ENCODE measurements around the gene TRIP6. TPM values are rescaled to one million over a fixed set of nuclear protein-coding genes. Genes with fewer than 3 reads are reported as not detected.

The TRIP6 gene
- total and polyA plus RNA-seq, 2 experiments from 2014 or later: 44.6 to 112 TPM

DNA sequence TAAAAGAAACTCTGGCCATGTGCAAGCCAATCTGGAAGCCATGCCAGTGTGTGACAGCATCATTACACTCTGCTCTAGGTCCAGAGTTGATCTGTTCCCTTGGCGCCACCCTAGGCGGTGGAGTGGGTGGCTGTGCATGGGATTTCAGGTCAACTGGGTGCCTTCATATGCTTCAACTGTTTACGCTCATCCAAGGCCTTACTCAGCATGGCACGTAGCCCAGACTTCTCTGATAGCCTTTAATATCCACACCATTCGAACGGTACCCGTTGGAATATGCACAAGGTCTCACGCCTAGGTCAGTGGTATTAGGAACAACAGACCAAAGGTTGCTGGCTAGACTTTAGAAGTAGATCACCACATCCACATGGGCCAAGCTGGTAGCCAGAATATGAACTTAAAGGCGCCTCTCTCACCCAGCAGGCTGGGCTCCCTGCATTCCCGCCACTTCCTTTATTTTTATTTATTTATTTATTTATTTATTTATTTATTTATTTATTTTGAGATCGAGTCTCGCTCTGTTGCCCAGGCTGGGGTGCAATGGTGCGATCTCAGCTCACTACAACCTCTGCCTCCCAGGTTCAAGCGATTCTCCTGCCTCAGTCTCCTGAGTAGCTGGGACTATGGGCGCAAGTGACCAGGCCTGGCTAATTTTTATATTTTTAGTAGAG lies 47.2 kb downstream of the TRIP6 start:
- Histone ChIP-seq H3K4me2 (no peak overlapping the region), H4K20me1 (replicated peaks; ENCODE audit: insufficient read depth) (no peaks in the 10 kb centered on the region), H3K36me3 (ENCODE audit: insufficient read depth) (no peaks in the 10 kb centered on the region), H3K4me3 (no peak overlapping the region), H3K4me1 (ENCODE audit: insufficient read depth) (peaks cover 5% of the 10 kb centered on the region; the same call in 1 of the 2 replicates), H3K79me2 (replicated peaks; ENCODE audit: insufficient read depth) (no peaks in the 10 kb centered on the region), H3K27me3 (ENCODE audit: insufficient read depth) (no peaks in the 10 kb centered on the region), H2AFZ (peak overlapping the region; percentile 32; the same call in 1 of the 2 replicates), H3F3A (replicated peaks; ENCODE audit: low read depth) (no peaks in the 10 kb centered on the region), H3K27ac (ENCODE audit: low read depth) (no peak overlapping the region), H3K9me2 (ENCODE audit: insufficient read depth) (no peaks in the 10 kb centered on the region)
- no peaks in the 10 kb centered on the region for H3K36me3 Mint-ChIP-seq (ENCODE audit: low read depth)
- no peak for TF ChIP-seq EZH2phosphoT487 (IDR thresholded peaks at IDR 0.05; ENCODE audit: unreplicated experiment)
- no peak for TF ChIP-seq CREB1 (CRISPR knock-in tag; IDR thresholded peaks at IDR 0.05; ENCODE audit: low read depth)
- no peak for TF ChIP-seq NANOG (IDR thresholded peaks at IDR 0.05; ENCODE audit: borderline replicate concordance)
- no peak for TF ChIP-seq ZNF331 (CRISPR knock-in tag; IDR thresholded peaks at IDR 0.05; ENCODE audit: low read depth)
- TF ChIP-seq JUNB (IDR thresholded peaks at IDR 0.05; ENCODE audit: unreplicated experiment): no peak
- no peak for TF ChIP-seq ETS1 (IDR thresholded peaks at IDR 0.05)
- ATAC-seq (no peak), DNase-seq (ENCODE audit: low spot score) (no peak)
- no peak overlapping the region for H3K4me3 Mint-ChIP-seq
- no peaks in the 10 kb centered on the region for H3K9me3 Mint-ChIP-seq
- no peak overlapping the region for H3K27ac Mint-ChIP-seq
- no peaks in the 10 kb centered on the region; the same call in 2 of the 3 replicates for H3K4me1 Mint-ChIP-seq
- peaks cover 8% of the 10 kb centered on the region for H3K27me3 Mint-ChIP-seq (ENCODE audit: insufficient read depth, low read depth, poor library complexity)

DNA sequence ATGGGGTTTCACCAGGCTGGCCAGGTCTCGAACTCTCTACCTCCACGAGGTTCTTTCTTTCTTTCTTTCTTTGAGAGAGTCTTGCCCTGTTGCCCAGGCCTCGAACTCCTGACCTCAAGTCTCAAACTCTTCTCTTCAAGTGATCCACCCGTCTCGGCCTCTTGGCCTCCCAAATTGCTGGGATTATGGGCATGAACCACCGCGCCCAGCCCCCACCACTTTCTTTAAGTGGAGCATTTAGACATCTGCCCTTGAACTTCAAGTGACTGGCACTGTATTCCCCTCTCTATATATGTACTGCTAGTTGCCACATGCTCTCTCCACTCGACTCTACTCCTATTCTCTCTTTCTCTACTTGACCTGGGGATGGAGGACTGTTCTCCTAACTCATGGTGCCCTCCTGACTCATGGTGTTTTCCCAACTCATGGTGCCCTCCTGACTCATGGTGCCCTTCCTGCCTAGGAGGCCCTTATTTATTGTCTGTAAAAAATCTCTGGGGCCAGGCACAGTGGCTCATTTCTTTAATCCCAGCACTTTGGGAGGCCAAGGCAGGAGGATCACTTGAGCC lies 47.8 kb downstream of the TRIP6 start:
- Histone ChIP-seq H3F3A (replicated peaks; ENCODE audit: low read depth) (no peaks in the 10 kb centered on the region), H3K9me2 (ENCODE audit: insufficient read depth) (no peaks in the 10 kb centered on the region), H3K4me3 (no peak overlapping the region), H3K79me2 (replicated peaks; ENCODE audit: insufficient read depth) (no peaks in the 10 kb centered on the region), H3K27me3 (ENCODE audit: insufficient read depth) (no peaks in the 10 kb centered on the region), H2AFZ (no peak overlapping the region), H3K27ac (ENCODE audit: low read depth) (no peak overlapping the region), H3K4me2 (no peak overlapping the region), H3K36me3 (ENCODE audit: insufficient read depth) (no peaks in the 10 kb centered on the region), H3K4me1 (ENCODE audit: insufficient read depth) (peaks cover 9% of the 10 kb centered on the region; the same call in 1 of the 2 replicates), H4K20me1 (replicated peaks; ENCODE audit: insufficient read depth) (no peaks in the 10 kb centered on the region)
- Mint-ChIP-seq H3K4me1 (peaks cover 4% of the 10 kb centered on the region; the same call in 2 of the 3 replicates), H3K27me3 (ENCODE audit: insufficient read depth, low read depth, poor library complexity) (peaks cover 8% of the 10 kb centered on the region), H3K36me3 (ENCODE audit: low read depth) (no peaks in the 10 kb centered on the region), H3K9me3 (no peaks in the 10 kb centered on the region), H3K4me3 (no peak overlapping the region), H3K27ac (no peak overlapping the region)
- DNase-seq (ENCODE audit: low spot score) (no peak), ATAC-seq (no peak)
- TF ChIP-seq POLR2AphosphoS5 (IDR thresholded peaks at IDR 0.05; ENCODE audit: low read depth): no peak
- no peak for TF ChIP-seq CREB1 (CRISPR knock-in tag; IDR thresholded peaks at IDR 0.05; ENCODE audit: low read depth)
- TF ChIP-seq, protein P1, sequence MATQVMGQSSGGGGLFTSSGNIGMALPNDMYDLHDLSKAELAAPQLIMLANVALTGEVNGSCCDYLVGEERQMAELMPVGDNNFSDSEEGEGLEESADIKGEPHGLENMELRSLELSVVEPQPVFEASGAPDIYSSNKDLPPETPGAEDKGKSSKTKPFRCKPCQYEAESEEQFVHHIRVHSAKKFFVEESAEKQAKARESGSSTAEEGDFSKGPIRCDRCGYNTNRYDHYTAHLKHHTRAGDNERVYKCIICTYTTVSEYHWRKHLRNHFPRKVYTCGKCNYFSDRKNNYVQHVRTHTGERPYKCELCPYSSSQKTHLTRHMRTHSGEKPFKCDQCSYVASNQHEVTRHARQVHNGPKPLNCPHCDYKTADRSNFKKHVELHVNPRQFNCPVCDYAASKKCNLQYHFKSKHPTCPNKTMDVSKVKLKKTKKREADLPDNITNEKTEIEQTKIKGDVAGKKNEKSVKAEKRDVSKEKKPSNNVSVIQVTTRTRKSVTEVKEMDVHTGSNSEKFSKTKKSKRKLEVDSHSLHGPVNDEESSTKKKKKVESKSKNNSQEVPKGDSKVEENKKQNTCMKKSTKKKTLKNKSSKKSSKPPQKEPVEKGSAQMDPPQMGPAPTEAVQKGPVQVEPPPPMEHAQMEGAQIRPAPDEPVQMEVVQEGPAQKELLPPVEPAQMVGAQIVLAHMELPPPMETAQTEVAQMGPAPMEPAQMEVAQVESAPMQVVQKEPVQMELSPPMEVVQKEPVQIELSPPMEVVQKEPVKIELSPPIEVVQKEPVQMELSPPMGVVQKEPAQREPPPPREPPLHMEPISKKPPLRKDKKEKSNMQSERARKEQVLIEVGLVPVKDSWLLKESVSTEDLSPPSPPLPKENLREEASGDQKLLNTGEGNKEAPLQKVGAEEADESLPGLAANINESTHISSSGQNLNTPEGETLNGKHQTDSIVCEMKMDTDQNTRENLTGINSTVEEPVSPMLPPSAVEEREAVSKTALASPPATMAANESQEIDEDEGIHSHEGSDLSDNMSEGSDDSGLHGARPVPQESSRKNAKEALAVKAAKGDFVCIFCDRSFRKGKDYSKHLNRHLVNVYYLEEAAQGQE (IDR thresholded peaks at IDR 0.05; ENCODE audit: unreplicated experiment): no peak
- TF ChIP-seq CTCF (conservative IDR thresholded peaks at IDR 0.05; ENCODE audit: low read depth in 2 of 2): no peak
- TF ChIP-seq NANOG (IDR thresholded peaks at IDR 0.05; ENCODE audit: borderline replicate concordance): no peak
- TF ChIP-seq STAT1 (IDR thresholded peaks at IDR 0.05; ENCODE audit: unreplicated experiment): no peak
- TF ChIP-seq JUNB (IDR thresholded peaks at IDR 0.05; ENCODE audit: unreplicated experiment): no peak
- TF ChIP-seq ZNF114 (CRISPR knock-in tag; IDR thresholded peaks at IDR 0.05): no peak
- TF ChIP-seq EZH2 (IDR thresholded peaks at IDR 0.05; ENCODE audit: low read depth, unreplicated experiment): no peak

Data from GM23338 (cell line).